PC-3 (cell line): Measurements from ENCODE around the gene LHX1. TPM values are rescaled to one million over a fixed set of nuclear protein-coding genes. Genes with fewer than 3 reads are reported as not detected.

Experiments
- ATAC-seq: fragments of 200-7000 bp; cut with Tn5 transposase; 2 replicates; pipeline ENCODE4 v1.9.1; 2020; ENCODE audit warnings: mild to moderate bottlenecking, moderate library complexity
- BruUV-seq: library from RNA; stranded (reverse); fragments of 400-500 nt; replicated peaks from 2 replicates; lab custom pipeline; 2021; lab: Mats Ljungman, UMichigan
- CTCF ChIA-PET: fragments of 300-600 bp; sonication (Branson Sonifier 250); formaldehyde crosslinking; loops from one replicate; lab custom pipeline; 2022; ENCODE audit warnings: antibody characterized with exemption; lab: Charles Lee
- POLR2A ChIA-PET: fragments of 300-600 bp; sonication (Branson Sonifier 250); formaldehyde crosslinking; loops from one replicate; lab custom pipeline; 2022; ENCODE audit warnings: antibody characterized with exemption; ENCODE audit not compliant: unreplicated experiment; lab: Charles Lee
- DNase-seq: peaks from one replicate; pipeline ENCODE4 v3.0.0-alpha.2; 2015
- H2AFZ ChIP-seq: fragments of 300-600 bp; sonication (generic); 2 replicates; pipeline ENCODE4 v1.6.0; 2016; ENCODE audit warnings: antibody characterized with exemption, low read length
- H3F3A ChIP-seq: fragments of 300-600 bp; sonication (generic); one replicate; pipeline ENCODE4 v1.6.0; 2017; ENCODE audit warnings: antibody characterized with exemption, low read length, control low read depth, mild to moderate bottlenecking; ENCODE audit not compliant: unreplicated experiment
- H3K27ac ChIP-seq: fragments of 300-600 bp; sonication (generic); 2 replicates; pipeline ENCODE4 v1.5.1; 2016; ENCODE audit warnings: mild to moderate bottlenecking, low read length
- H3K27me3 ChIP-seq: fragments of 300-600 bp; sonication (generic); 2 replicates; pipeline ENCODE4 v1.6.1; 2016; ENCODE audit warnings: low read length, mixed read lengths
- H3K36me3 ChIP-seq: fragments of 300-600 bp; sonication (generic); 2 replicates; pipeline ENCODE4 v1.6.1; 2016; ENCODE audit warnings: low read depth, mixed run types, low read length, mixed read lengths
- H3K4me1 ChIP-seq: fragments of 300-600 bp; sonication (generic); 2 replicates; pipeline ENCODE4 v1.5.1; 2016; ENCODE audit warnings: low read length; ENCODE audit not compliant: insufficient read depth
- H3K4me2 ChIP-seq: fragments of 300-600 bp; sonication (generic); 2 replicates; pipeline ENCODE4 v1.6.0; 2016; ENCODE audit warnings: low read length
- H3K4me3 ChIP-seq: fragments of 300-600 bp; sonication (generic); 2 replicates; pipeline ENCODE4 v1.5.1; 2016; ENCODE audit warnings: mild to moderate bottlenecking, low read length, mixed read lengths
- H3K79me2 ChIP-seq: fragments of 300-600 bp; sonication (generic); 2 replicates; pipeline ENCODE4 v1.6.1; 2017; ENCODE audit warnings: low read length, mixed read lengths
- H3K9ac ChIP-seq: fragments of 300-600 bp; sonication (generic); 2 replicates; pipeline ENCODE4 v1.6.0; 2016; ENCODE audit warnings: mild to moderate bottlenecking, low read length
- H3K9me2 ChIP-seq: fragments of 300-600 bp; sonication (generic); replicated peaks from 2 replicates; pipeline ENCODE4 v1.6.1; 2016; ENCODE audit warnings: mixed run types, low read length, mixed read lengths
- H3K9me3 ChIP-seq: fragments of 300-600 bp; sonication (generic); 2 replicates; pipeline ENCODE4 v1.6.1; 2016; ENCODE audit warnings: low read length, mixed read lengths
- H4K20me1 ChIP-seq: fragments of 300-600 bp; sonication (generic); 2 replicates; pipeline ENCODE4 v1.6.1; 2016; ENCODE audit warnings: low read length, mixed read lengths
- CTCF ChIP-seq: fragments of 300-600 bp; sonication (generic); conservative IDR thresholded peaks from 2 replicates; pipeline ENCODE4 v1.5.1; 2017; ENCODE audit warnings: antibody characterized with exemption, low read depth, mild to moderate bottlenecking, low read length
- EZH2 ChIP-seq: fragments of 300-600 bp; sonication (generic); IDR thresholded peaks from one replicate; pipeline ENCODE4 v1.6.1; 2017; ENCODE audit warnings: antibody characterized with exemption, mild to moderate bottlenecking, low read length; ENCODE audit not compliant: unreplicated experiment
- EZH2phosphoT487 ChIP-seq: fragments of 300-600 bp; sonication (generic); IDR thresholded peaks from 2 replicates; pipeline ENCODE4 v1.6.1; 2018; ENCODE audit warnings: mild to moderate bottlenecking, antibody characterized with exemption, low read length, borderline replicate concordance
- intact Hi-C: fragments of 100-400 bp; cut with micrococcal nuclease; formaldehyde crosslinking; loops from 2 replicates; pipeline ENCODE4 v1.9.0; 2023
- total RNA-seq: library from RNA; depleted of rRNA; stranded (reverse); fragments of >200 nt; gene quantifications from 2 replicates; pipeline ENCODE4 v1.2.3, GENCODE V29; 2014

LHX1 gene
- total RNA-seq, 1 experiment from 2014 or later = not detected

GRCh38 chr17:36907407-36907806 is 29.9 kb upstream of the LHX1 start:
- Histone ChIP-seq H3K27me3 (0 out of 2 replicates have a peak, but pooled peaks cover 3% of the 10 kb centered on the region), H3F3A (no peaks in the 10 kb centered on the region), H4K20me1 (no peaks in the 10 kb centered on the region), H3K4me2 (no peak overlapping the region), H3K4me3 (no peak overlapping the region), H3K9me3 (no peaks in the 10 kb centered on the region), H3K36me3 (no peaks in the 10 kb centered on the region), H3K79me2 (no peaks in the 10 kb centered on the region), H3K9ac (no peak overlapping the region), H3K27ac (no peak overlapping the region), H3K4me1 (no peaks in the 10 kb centered on the region), H2AFZ (no peak overlapping the region), H3K9me2 (no peaks in the 10 kb centered on the region)
- intact Hi-C loops = no loop called here
- TF ChIP-seq EZH2phosphoT487 (no peak), EZH2 (no peak)
- CTCF ChIA-PET = no interaction called here
- BruUV-seq = no TSS peak
- ATAC-seq (no peak), DNase-seq (no peak)
- POLR2A ChIA-PET = no interaction called here

- Histone ChIP-seq H3K4me1 (no peaks in the 10 kb centered on the region), H3K4me2 (no peak overlapping the region), H3F3A (no peaks in the 10 kb centered on the region), H3K9me2 (no peaks in the 10 kb centered on the region), H2AFZ (no peak overlapping the region), H3K27ac (no peak overlapping the region), H3K79me2 (no peaks in the 10 kb centered on the region), H3K36me3 (no peaks in the 10 kb centered on the region), H3K9ac (no peak overlapping the region), H3K9me3 (no peaks in the 10 kb centered on the region), H4K20me1 (no peaks in the 10 kb centered on the region), H3K4me3 (no peak overlapping the region), H3K27me3 (0 out of 2 replicates have a peak, but pooled peaks cover 3% of the 10 kb centered on the region)
- intact Hi-C loops = no loop called here
- CTCF ChIA-PET = no interaction called here
- ATAC-seq (no peak), DNase-seq (no peak)
- no TSS peak for BruUV-seq
- POLR2A ChIA-PET = no interaction called here
- no peak for TF ChIP-seq CTCF
- no peak for TF ChIP-seq EZH2
- no peak for TF ChIP-seq EZH2phosphoT487
Measured at GRCh38 chr17:36910513-36910912, 26.8 kb upstream of the LHX1 start.

GRCh38 chr17:36911001-36911400 is 26.3 kb upstream of the LHX1 start:
- no peak for DNase-seq
- no peaks in the 10 kb centered on the region for H3K9me2 ChIP-seq
- no peaks in the 10 kb centered on the region for H3K9me3 ChIP-seq
- POLR2A ChIA-PET = no interaction called here
- no peak overlapping the region for H2AFZ ChIP-seq
- no peak overlapping the region for H3K4me3 ChIP-seq
- TF ChIP-seq EZH2phosphoT487 (no peak), CTCF (no peak), EZH2 (no peak)
- intact Hi-C loops = no loop called here
- H4K20me1 ChIP-seq = no peaks in the 10 kb centered on the region
- CTCF ChIA-PET = no interaction called here
- H3K27ac ChIP-seq = no peak overlapping the region
- no peaks in the 10 kb centered on the region for H3K79me2 ChIP-seq
- H3F3A ChIP-seq = no peaks in the 10 kb centered on the region
- BruUV-seq = no TSS peak
- ATAC-seq = no peak
- no peak overlapping the region for H3K9ac ChIP-seq
- 0 out of 2 replicates have a peak, but pooled peaks cover 3% of the 10 kb centered on the region for H3K27me3 ChIP-seq
- no peak overlapping the region for H3K4me2 ChIP-seq
- no peaks in the 10 kb centered on the region for H3K36me3 ChIP-seq
- H3K4me1 ChIP-seq = no peaks in the 10 kb centered on the region
